Measurements from ENCODE around the gene EXOC4.

The EXOC4 gene

GRCh38 chr7:133662276-133662675, 409.4 kb downstream of the EXOC4 start:
- DNase-seq (ENCODE audit: low read depth in 1 of 2, low spot score in 1 of 2): no peak

- DNase-seq (ENCODE audit: low read depth in 1 of 2, low spot score in 1 of 2): no peak
Measured at GRCh38 chr7:133662830-133663229, 410.0 kb downstream of the EXOC4 start.

- DNase-seq (ENCODE audit: low read depth in 1 of 2, low spot score in 1 of 2): no peak
Measured at GRCh38 chr7:133664528-133664927, 411.6 kb downstream of the EXOC4 start.

GRCh38 chr7:133668296-133669060, 415.6 kb downstream of the EXOC4 start:
- no peak for DNase-seq (ENCODE audit: low read depth in 1 of 2, low spot score in 1 of 2)

DNA sequence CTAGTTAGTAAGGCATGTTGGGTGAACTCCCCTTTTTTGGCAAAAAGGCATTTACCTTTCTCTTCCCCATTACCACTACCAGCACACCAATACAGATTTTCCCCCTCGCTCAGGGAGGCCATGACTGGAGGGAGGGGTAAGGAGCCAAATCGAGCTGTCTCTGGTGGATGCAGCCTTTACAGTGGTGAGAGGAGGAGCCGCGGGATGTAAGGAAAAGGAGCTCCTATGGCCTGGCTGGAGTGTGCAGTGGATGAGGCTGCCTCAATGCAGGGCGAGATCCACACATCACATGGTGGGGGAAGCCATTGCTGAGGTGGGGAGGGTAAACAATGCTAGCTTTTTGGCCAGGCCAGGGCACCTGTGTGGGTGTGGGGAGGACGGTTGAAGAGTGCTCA, 416.2 kb downstream of the EXOC4 start:
- no peak for DNase-seq (ENCODE audit: low read depth in 1 of 2, low spot score in 1 of 2)

DNA sequence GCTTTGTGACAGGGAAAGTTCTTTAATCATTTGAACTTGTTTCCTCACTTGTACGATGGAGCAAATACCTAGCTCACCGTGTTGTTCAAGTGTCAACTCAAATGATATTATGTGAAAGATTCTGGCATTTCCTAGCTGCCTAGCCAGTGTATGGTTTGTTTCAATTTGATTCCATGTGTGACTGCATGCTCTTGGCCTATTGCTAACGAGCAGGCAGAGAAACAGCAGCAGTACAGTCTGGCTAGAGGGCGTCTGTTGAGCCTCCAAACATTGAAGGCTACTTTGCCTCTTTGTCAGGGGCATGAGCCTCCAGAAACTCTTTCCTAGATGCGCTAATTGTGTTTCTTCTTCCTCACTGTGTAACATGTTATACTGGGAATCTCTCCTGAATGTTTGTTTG, 417.4 kb downstream of the EXOC4 start:
- no peak for DNase-seq (ENCODE audit: low read depth in 1 of 2, low spot score in 1 of 2)

DNA sequence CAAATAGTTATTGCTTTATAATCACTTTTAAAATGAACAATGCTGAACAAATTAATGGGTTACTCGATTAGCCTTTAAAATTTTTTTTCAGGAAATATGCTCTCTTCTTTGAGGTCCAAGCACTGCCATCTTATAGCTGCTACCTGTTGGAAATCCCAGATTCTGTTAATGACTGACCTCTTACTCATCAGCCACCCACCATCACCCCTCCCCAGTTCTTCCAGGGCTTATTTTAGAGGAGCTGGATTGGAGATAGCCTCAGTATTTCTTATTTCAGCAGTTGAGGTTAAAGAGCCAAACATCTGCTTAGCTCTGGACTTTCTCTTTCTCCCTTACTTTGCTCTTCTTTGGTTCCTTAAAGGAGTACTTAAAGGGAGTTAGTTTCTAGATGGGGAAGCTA, 420.0 kb downstream of the EXOC4 start:
- DNase-seq (ENCODE audit: low read depth in 1 of 2, low spot score in 1 of 2): no peak

DNA sequence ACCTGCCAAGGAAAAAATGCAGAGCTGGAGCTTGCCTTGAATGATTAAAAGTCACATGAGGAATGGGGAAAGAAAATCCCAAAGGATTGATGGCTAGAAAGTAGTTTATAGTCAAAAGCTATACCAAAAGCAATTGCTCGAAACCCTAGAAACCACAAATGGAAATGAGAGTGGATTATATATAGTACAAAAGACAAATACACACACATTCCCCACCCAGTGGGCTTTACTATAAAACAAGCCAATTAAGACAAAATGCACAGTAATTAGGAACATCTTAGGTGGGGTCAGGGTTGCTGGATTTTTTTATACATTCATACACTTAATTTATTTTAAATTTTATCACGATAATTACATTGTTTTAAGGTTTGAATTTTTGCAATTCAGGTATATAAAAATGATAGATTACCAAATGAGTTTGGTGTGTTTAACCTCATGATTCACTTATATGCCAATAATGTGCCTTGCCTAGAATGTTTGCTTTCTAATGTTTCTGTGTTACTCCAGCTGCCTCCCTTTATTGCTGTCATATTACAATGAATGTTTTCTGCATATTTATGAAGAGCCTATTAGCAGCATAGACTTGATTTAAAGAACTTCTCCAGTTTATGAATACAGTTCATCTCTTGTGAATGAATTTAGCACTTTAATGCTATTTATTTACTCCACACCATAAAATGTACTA, 421.3 kb downstream of the EXOC4 start:
- DNase-seq (ENCODE audit: low read depth in 1 of 2, low spot score in 1 of 2): no peak

- DNase-seq (ENCODE audit: low read depth in 1 of 2, low spot score in 1 of 2): no peak
Measured at GRCh38 chr7:133675510-133676218, 422.8 kb downstream of the EXOC4 start.

DNA sequence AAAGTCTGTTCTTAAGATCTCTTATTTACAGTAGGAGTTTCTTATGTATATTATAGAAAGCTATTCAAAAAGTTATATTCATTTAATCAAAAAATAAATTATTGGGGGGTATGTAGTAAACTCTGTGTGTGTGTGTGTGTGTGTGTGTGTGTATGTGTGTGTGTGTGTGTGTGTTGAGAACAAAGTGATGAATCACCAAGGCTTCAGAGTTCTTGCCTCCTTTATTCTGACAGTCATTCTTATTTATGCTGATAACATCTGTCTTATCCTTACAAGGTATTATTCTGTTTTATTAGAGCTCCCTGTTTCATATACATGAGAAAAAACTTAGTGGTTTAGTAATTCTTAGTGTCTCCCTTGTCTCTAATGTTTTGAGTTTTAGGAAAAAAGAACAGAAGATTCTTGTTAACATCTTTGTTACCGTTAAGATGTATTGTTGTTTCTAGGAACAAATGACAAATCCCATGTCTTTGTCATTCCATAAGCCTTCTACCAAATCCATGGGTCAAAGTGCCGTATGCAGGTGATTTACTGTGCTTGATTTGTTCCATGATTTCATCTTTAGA, 424.0 kb downstream of the EXOC4 start:
- no peak for DNase-seq (ENCODE audit: low read depth in 1 of 2, low spot score in 1 of 2)

DNA sequence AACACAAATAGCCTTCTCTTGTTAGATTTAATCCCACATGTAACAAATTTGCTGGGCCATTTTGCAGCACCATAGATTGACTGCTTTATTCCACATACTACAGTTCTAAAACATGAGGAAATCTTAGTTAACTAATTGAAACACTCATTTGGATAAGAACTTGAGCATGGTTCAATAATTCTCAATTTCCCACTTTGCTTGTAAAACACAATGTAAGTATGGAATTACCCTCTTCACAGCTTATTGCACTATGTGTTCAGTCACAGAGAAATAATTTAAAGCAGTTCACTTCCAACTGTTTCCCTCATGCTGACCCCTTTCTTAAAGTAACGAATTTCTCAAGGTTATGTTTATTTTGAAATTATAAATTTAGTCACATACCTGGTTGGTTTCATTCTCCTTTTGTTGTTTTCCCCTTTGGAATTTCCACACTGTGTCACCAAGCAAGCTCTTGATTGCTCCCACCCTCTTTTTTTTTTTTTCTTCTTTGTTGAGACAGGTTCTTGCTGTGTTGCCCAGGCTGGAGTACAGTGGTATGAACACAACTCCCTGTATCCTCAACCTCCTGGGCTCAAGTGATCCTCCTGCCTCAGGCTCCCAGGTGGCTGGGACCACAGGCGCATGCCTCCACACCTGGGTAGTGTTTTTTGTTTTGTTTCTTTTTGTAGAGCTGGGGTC, 425.4 kb downstream of the EXOC4 start:
- DNase-seq (ENCODE audit: low read depth in 1 of 2, low spot score in 1 of 2): no peak

GRCh38 chr7:133679977-133680376, 427.1 kb downstream of the EXOC4 start:
- DNase-seq (ENCODE audit: low read depth in 1 of 2, low spot score in 1 of 2): no peak

- no peak for DNase-seq (ENCODE audit: low read depth in 1 of 2, low spot score in 1 of 2)
Measured at GRCh38 chr7:133681529-133681928, 428.7 kb downstream of the EXOC4 start.

GRCh38 chr7:133682364-133683181, 429.7 kb downstream of the EXOC4 start:
- DNase-seq (ENCODE audit: low read depth in 1 of 2, low spot score in 1 of 2): no peak

GRCh38 chr7:133683182-133683454, 430.2 kb downstream of the EXOC4 start:
- no peak for DNase-seq (ENCODE audit: low read depth in 1 of 2, low spot score in 1 of 2)

- DNase-seq (ENCODE audit: low read depth in 1 of 2, low spot score in 1 of 2): no peak
Measured at GRCh38 chr7:133688483-133689239, 435.8 kb downstream of the EXOC4 start.

DNA sequence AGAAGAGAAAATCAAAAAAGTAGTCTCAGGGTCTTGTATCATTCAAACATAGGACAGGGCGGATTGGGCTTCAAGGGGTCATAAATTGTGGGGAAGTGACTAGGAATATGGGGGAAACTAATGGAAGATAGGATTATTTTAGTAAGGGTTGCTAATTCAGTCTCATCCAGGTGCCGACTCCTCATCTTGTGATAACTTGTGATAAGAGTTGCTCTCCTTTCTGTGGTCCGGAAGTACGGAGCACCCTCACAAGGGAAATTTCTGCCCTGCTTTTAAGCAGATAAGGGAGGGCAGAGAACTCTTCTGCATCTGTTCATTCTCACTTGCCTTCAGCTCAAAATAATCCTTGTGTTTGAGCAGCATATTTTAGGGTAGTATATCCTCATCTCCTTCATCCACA, 437.9 kb downstream of the EXOC4 start:
- no peak for DNase-seq (ENCODE audit: low read depth in 1 of 2, low spot score in 1 of 2)

DNA sequence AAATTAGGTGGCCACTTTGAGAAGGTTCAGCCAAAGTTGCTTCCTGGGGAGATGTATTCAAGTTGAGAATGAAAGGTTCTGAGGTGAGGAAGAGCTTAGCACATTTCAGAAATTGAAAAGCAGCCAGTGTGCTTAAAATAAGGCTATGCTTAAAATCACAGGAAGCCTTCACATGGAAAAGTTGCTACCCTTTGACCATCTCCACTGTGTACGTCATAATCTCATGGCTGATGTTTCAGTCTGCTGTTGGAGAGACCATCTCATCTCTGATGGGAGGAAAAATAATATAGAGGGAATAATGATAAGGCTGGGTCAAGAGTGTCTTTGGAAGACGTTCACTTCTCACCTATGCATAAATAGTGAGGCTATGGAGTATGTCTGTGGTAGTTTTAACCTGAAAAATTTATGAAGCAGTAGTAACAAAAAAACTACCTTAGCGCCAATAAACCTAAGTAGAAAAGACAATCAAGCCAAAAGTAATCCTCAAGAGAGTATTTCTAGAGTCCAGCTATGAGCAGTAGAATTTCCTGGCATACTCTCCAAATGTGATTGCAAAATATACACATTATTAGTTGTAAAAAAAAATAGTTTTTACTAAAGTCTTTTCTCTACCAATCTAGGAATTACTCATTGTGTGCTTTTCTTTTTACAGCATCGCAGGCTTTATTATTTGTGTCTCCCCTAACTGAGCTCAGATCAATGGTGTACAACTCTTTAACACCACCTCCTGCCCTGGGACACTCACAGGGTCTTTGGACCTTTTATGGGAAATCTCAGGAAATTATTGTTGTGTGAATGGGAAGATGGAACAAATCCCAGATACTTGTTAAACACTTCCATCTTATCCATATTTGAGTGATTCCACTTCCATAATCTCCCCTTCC, 439.1 kb downstream of the EXOC4 start:
- no peak for DNase-seq (ENCODE audit: low read depth in 1 of 2, low spot score in 1 of 2)

GRCh38 chr7:133693281-133693680, 440.4 kb downstream of the EXOC4 start:
- no peak for DNase-seq (ENCODE audit: low read depth in 1 of 2, low spot score in 1 of 2)

Data from activated T-helper 1 cell treated with anti-CD3 and anti-CD28 coated beads, Interleukin-2, amount 50 U/mL, for 16 hours (primary cell).